HepG2 (cell line): Measurements from ENCODE around the gene FBXL7. TPM values are rescaled to one million over a fixed set of nuclear protein-coding genes. Genes with fewer than 3 reads are reported as not detected.

ENCODE experiments used
- ATAC-seq: fragments of 200-7000 bp; cut with Tn5 transposase; 3 replicates; pipeline ENCODE4 v1.9.1; 2020; ENCODE audit warnings: mild to moderate bottlenecking, moderate library complexity
- BruUV-seq: library from RNA; stranded (reverse); fragments of 400-500 nt; replicated peaks from 2 replicates; lab custom pipeline; 2021; lab: Mats Ljungman, UMichigan
- CTCF ChIA-PET: fragments of 300-600 bp; formaldehyde crosslinking; extraction: SDS; loops from one replicate; lab custom pipeline; 2021; ENCODE audit warnings: low total read pairs, inconsistent platforms, low intra/inter-chr PET ratio; lab: Yijun Ruan, JAX
- POLR2A ChIA-PET: fragments of 350-600 bp; sonication (Branson Sonifier 250); formaldehyde crosslinking; loops from one replicate; lab custom pipeline; 2020; ENCODE audit warnings: antibody characterized with exemption, inconsistent platforms; lab: Yijun Ruan, JAX
- DNase-seq: peaks from one replicate; pipeline ENCODE4 v3.0.0-alpha.2; 2015; ENCODE audit warnings: low spot score
- FAIRE-seq: peaks from 3 replicates; lab custom pipeline; 2011; peaks lifted over from hg19 to GRCh38; lab: Jason Lieb, UNC
- H2AFZ ChIP-seq: one replicate; pipeline ENCODE4 v1.6.1; 2011; ENCODE audit warnings: low read length, inconsistent platforms
- H3K27ac ChIP-seq: fragments of 300-600 bp; 3 replicates; pipeline ENCODE4 v1.8.0; 2011; ENCODE audit warnings: mixed run types, mild to moderate bottlenecking, mixed read lengths, low read length, inconsistent platforms; ENCODE audit not compliant: insufficient read depth; ENCODE audit errors: extremely low read length
- H3K27me3 ChIP-seq, 2 experiments: fragments of 200-600 bp in 1 of 2; 2 replicates in 1 of 2; 3 replicates in 1 of 2; pipeline versions ENCODE4 v1.6.0 to v1.8.0; 2011; ENCODE audit warnings: low read length in 2 of 2, mild to moderate bottlenecking in 2 of 2, moderate library complexity in 2 of 2, inconsistent platforms in 1 of 2; ENCODE audit not compliant: insufficient read depth in 2 of 2, control insufficient read depth in 1 of 2
- H3K36me3 ChIP-seq, 2 experiments: fragments of 200-600 bp in 1 of 2; replicated peaks in 1 of 2; 2 replicates in 1 of 2; 3 replicates in 1 of 2; pipeline versions ENCODE4 v1.5.1 to v1.8.0; 2011; ENCODE audit warnings: low read length in 2 of 2, inconsistent platforms in 1 of 2; ENCODE audit not compliant: insufficient read depth in 2 of 2, control insufficient read depth in 1 of 2
- H3K4me1 ChIP-seq: 2 replicates; pipeline ENCODE4 v1.5.1; 2012; ENCODE audit warnings: low read length, inconsistent platforms; ENCODE audit not compliant: insufficient read depth
- H3K4me2 ChIP-seq: 2 replicates; pipeline ENCODE4 v1.6.0; 2011; ENCODE audit warnings: low read depth, low read length, inconsistent platforms
- H3K4me3 ChIP-seq, 3 experiments: fragments of 200-600 bp in 1 of 3; sonication (generic), shearing (Covaris generic) in 1 of 3; replicated peaks in 1 of 3; 2 replicates each; pipeline ENCODE4 v1.5.1; 2011 to 2016; ENCODE audit warnings: low read length in 3 of 3, inconsistent platforms in 2 of 3, low read depth in 2 of 3, mild to moderate bottlenecking in 2 of 3, control low read depth in 1 of 3, mixed read lengths in 1 of 3; ENCODE audit not compliant: insufficient read depth in 1 of 3
- H3K79me2 ChIP-seq: one replicate; pipeline ENCODE4 v1.6.1; 2011; ENCODE audit warnings: low read length, inconsistent platforms; ENCODE audit not compliant: insufficient read depth
- H3K9ac ChIP-seq: 2 replicates; pipeline ENCODE4 v1.6.0; 2011; ENCODE audit warnings: mild to moderate bottlenecking, low read depth, low read length, inconsistent platforms; ENCODE audit not compliant: insufficient read depth
- H3K9me3 ChIP-seq: 2 replicates; pipeline ENCODE4 v1.5.1; 2012; ENCODE audit warnings: mild to moderate bottlenecking, low read length
- H4K20me1 ChIP-seq: 2 replicates; pipeline ENCODE4 v1.6.0; 2011; ENCODE audit warnings: inconsistent platforms, mild to moderate bottlenecking, low read length, moderate library complexity; ENCODE audit not compliant: insufficient read depth
- ASH2L ChIP-seq: fragments of 300-600, 200-600 bp; sonication (generic); IDR thresholded peaks from 2 replicates; pipeline ENCODE4 v1.7.0; 2017; ENCODE audit warnings: low read depth, mild to moderate bottlenecking, moderate library complexity, mixed read lengths, low read length; ENCODE audit not compliant: insufficient read length
- EZH2 ChIP-seq: conservative IDR thresholded peaks from 2 replicates; pipeline ENCODE4 v1.6.1; 2012; ENCODE audit warnings: mild to moderate bottlenecking, low read depth, low read length, moderate library complexity
- IRF2 ChIP-seq: IDR thresholded peaks from 2 replicates; pipeline ENCODE4 v1.6.1; 2018; ENCODE audit warnings: missing genetic modification reagents, missing compliant biosample characterization
- LBX2 ChIP-seq: sonication (generic); formaldehyde crosslinking; IDR thresholded peaks from 2 replicates; pipeline ENCODE4 v1.5.0; 2020; ENCODE audit warnings: missing genetic modification reagents, mild to moderate bottlenecking, borderline replicate concordance
- MAFK ChIP-seq, 2 experiments: IDR thresholded peaks in 1 of 2; conservative IDR thresholded peaks in 1 of 2; 2 replicates each; pipeline ENCODE4 v1.6.1; 2011; ENCODE audit warnings: improper control_type of control experiment in 2 of 2, low read length in 2 of 2
- NFRKB ChIP-seq: fragments of 450-650 bp; IDR thresholded peaks from 2 replicates; pipeline ENCODE4 v1.6.1; 2017
- YEATS2 ChIP-seq: sonication (generic); formaldehyde crosslinking; IDR thresholded peaks from 2 replicates; pipeline ENCODE4 v1.4.0; 2020; ENCODE audit warnings: missing genetic modification reagents, borderline replicate concordance
- ZBTB4 ChIP-seq: sonication (generic); formaldehyde crosslinking; IDR thresholded peaks from 2 replicates; pipeline ENCODE4 v1.4.0; 2020; ENCODE audit warnings: missing genetic modification reagents, mild to moderate bottlenecking, borderline replicate concordance
- ZC3H4 ChIP-seq: sonication (generic); formaldehyde crosslinking; IDR thresholded peaks from 2 replicates; pipeline ENCODE4 v1.4.0; 2020; ENCODE audit warnings: missing genetic modification reagents, borderline replicate concordance
- ZNF20 ChIP-seq: sonication (generic); formaldehyde crosslinking; IDR thresholded peaks from 2 replicates; pipeline ENCODE4 v1.4.0; 2020; ENCODE audit warnings: mild to moderate bottlenecking, moderate library complexity, missing genetic modification reagents
- ZNF678 ChIP-seq: sonication (generic); formaldehyde crosslinking; IDR thresholded peaks from 2 replicates; pipeline ENCODE4 v1.4.0; 2020; ENCODE audit warnings: mild to moderate bottlenecking, missing genetic modification reagents
- WGBS: methylation state at CpG from one replicate; pipeline ENCODE4 v1.1.6; 2017; ENCODE audit warnings: low lambda C conversion rate; 5-methylcytosine and 5-hydroxymethylcytosine counted together
- in situ Hi-C: cut with HindIII; loops from 2 replicates; pipeline ENCODE4 v1.10.0; 2017; ENCODE audit warnings: low pct_unique_long_range_greater_than_20kb; ENCODE audit not compliant: extremely low pct_ligation_motif_present
- intact Hi-C: fragments of 100-400 bp; cut with micrococcal nuclease; formaldehyde crosslinking; loops from one replicate; pipeline ENCODE4 v1.10.0; 2022; ENCODE audit not compliant: unreplicated experiment
- polyA plus RNA-seq, 8 experiments: library from polyadenylated mRNA; depleted of rRNA in 3 of 8; stranded (reverse) in 7 of 8; unstranded in 1 of 8; fragments of >200 nt; fragmentation: Illumina TruSeq in 4 of 8; extraction: Trizol in 4 of 8; gene quantifications; 2 replicates each; pipeline versions ENCODE4 v1.2.1 to v1.2.3, GENCODE V29; 2011 to 2016; ENCODE audit warnings: low read depth in 4 of 8, missing spikeins in 1 of 8, mixed read lengths in 1 of 8; ENCODE audit not compliant: insufficient read depth in 1 of 8
- total RNA-seq, 5 experiments: library from RNA; depleted of rRNA; stranded (reverse); fragments of >200 nt; fragmentation: Illumina TruSeq; extraction: Trizol; gene quantifications; 2 replicates each; pipeline ENCODE4 v1.2.3, GENCODE V29; 2016; ENCODE audit warnings: low read depth in 1 of 5
- TF ChIP-seq, protein P1 (sequence below): sonication (generic); formaldehyde crosslinking; IDR thresholded peaks from 2 replicates; pipeline ENCODE4 v1.9.0; 2021; ENCODE audit warnings: missing genetic modification reagents, mild to moderate bottlenecking, borderline replicate concordance
- TF ChIP-seq, protein P2 (sequence below): sonication (generic); formaldehyde crosslinking; IDR thresholded peaks from 2 replicates; pipeline ENCODE4 v1.4.0; 2020; ENCODE audit warnings: missing genetic modification reagents, borderline replicate concordance
- TF ChIP-seq, protein P3 (sequence below): sonication (generic); formaldehyde crosslinking; IDR thresholded peaks from 2 replicates; pipeline ENCODE4 v1.8.1; 2023; ENCODE audit warnings: missing genetic modification reagents, mild to moderate bottlenecking, borderline replicate concordance

Gene FBXL7
- total and polyA plus RNA-seq, 2 of the 13 experiments (the other 11 are each of a cell fraction or from before 2014, with no cell fraction given), result 0.07 TPM; not detected in 1

DNA sequence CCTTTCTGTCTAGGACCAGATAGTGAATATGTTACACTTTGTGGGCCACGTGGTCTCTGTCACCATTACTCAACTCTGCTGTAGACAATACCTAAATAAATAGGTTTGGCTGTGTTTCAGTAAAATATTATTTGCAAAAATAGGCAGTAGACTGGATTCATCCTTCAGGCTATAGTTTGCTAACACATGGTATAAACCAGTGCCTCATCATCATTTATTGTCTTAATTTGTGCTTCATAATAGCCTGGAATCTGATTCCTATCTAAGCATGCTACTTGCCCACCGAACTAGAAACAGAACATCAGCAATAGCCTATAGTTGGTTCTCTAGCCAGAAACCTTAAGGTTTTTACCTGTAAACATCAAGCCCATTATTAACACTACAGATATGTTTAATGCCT, 215.6 kb downstream of the FBXL7 start (continued):
- TF ChIP-seq EZH2 (no peak), ZC3H4 (no peak), ZNF678 (CRISPR knock-in tag) (no peak), ASH2L (no peak), NFRKB (no peak)
- TF ChIP-seq, protein P1, sequence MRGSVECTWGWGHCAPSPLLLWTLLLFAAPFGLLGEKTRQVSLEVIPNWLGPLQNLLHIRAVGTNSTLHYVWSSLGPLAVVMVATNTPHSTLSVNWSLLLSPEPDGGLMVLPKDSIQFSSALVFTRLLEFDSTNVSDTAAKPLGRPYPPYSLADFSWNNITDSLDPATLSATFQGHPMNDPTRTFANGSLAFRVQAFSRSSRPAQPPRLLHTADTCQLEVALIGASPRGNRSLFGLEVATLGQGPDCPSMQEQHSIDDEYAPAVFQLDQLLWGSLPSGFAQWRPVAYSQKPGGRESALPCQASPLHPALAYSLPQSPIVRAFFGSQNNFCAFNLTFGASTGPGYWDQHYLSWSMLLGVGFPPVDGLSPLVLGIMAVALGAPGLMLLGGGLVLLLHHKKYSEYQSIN (CRISPR knock-in tag), result no peak

- ChIA-PET POLR2A (no interaction called here), CTCF (no interaction called here)
- H3K27me3 ChIP-seq, result no peaks in the 10 kb centered on the region
- no peaks in the 10 kb centered on the region for H3K79me2 ChIP-seq
- no peak overlapping the region for H3K4me2 ChIP-seq
- no peak overlapping the region for H3K4me3 ChIP-seq
- no peaks in the 10 kb centered on the region for H3K4me1 ChIP-seq
- no peak for DNase-seq
- intact Hi-C loops, result no loop called here
- FAIRE-seq, result no peak
- no peaks in the 10 kb centered on the region for H3K36me3 ChIP-seq
- no peak overlapping the region for H3K9ac ChIP-seq
- H3K9me3 ChIP-seq, result 0 out of 2 replicates have a peak, but pooled peaks cover 2% of the 10 kb centered on the region
- H3K27ac ChIP-seq, result no peak overlapping the region
- H4K20me1 ChIP-seq, result no peaks in the 10 kb centered on the region
- ATAC-seq, result no peak
- WGBS, result 1% methylated on average over 5 of the region's 5 CpGs
- in situ Hi-C loops, result no loop called here
- no TSS peak for BruUV-seq
- H2AFZ ChIP-seq, result no peak overlapping the region
- TF ChIP-seq, protein P2, sequence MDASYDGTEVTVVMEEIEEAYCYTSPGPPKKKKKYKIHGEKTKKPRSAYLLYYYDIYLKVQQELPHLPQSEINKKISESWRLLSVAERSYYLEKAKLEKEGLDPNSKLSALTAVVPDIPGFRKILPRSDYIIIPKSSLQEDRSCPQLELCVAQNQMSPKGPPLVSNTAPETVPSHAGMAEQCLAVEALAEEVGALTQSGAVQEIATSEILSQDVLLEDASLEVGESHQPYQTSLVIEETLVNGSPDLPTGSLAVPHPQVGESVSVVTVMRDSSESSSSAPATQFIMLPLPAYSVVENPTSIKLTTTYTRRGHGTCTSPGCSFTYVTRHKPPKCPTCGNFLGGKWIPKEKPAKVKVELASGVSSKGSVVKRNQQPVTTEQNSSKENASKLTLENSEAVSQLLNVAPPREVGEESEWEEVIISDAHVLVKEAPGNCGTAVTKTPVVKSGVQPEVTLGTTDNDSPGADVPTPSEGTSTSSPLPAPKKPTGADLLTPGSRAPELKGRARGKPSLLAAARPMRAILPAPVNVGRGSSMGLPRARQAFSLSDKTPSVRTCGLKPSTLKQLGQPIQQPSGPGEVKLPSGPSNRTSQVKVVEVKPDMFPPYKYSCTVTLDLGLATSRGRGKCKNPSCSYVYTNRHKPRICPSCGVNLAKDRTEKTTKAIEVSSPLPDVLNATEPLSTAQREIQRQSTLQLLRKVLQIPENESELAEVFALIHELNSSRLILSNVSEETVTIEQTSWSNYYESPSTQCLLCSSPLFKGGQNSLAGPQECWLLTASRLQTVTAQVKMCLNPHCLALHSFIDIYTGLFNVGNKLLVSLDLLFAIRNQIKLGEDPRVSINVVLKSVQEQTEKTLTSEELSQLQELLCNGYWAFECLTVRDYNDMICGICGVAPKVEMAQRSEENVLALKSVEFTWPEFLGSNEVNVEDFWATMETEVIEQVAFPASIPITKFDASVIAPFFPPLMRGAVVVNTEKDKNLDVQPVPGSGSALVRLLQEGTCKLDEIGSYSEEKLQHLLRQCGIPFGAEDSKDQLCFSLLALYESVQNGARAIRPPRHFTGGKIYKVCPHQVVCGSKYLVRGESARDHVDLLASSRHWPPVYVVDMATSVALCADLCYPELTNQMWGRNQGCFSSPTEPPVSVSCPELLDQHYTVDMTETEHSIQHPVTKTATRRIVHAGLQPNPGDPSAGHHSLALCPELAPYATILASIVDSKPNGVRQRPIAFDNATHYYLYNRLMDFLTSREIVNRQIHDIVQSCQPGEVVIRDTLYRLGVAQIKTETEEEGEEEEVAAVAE (CRISPR knock-in tag), result no peak
- TF ChIP-seq, protein P3, sequence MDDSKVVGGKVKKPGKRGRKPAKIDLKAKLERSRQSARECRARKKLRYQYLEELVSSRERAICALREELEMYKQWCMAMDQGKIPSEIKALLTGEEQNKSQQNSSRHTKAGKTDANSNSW (CRISPR knock-in tag), result no peak
- TF ChIP-seq IRF2 (CRISPR knock-in tag) (no peak), LBX2 (no peak), MAFK (conservative IDR thresholded peaks at IDR 0.05 in 1 of 2, IDR thresholded peaks at IDR 0.05 in 1 of 2; ENCODE audit: low read length in 2 of 2) (no peak), ZNF20 (CRISPR knock-in tag) (no peak), ZBTB4 (no peak), YEATS2 (CRISPR knock-in tag) (no peak)
Measured at GRCh38 chr5:15715967-15716366, 216.0 kb downstream of the FBXL7 start.
